GM12872 (cell line): ENCODE measurements around the gene RIPOR3.

ENCODE experiments used
- TF ChIP-seq, protein P1 (sequence below): IDR thresholded peaks from 3 replicates; pipeline ENCODE4 v1.5.1; 2011; ENCODE audit warnings: low read depth, mild to moderate bottlenecking, low read length, moderate library complexity; ENCODE audit not compliant: insufficient read depth

The RIPOR3 gene

DNA sequence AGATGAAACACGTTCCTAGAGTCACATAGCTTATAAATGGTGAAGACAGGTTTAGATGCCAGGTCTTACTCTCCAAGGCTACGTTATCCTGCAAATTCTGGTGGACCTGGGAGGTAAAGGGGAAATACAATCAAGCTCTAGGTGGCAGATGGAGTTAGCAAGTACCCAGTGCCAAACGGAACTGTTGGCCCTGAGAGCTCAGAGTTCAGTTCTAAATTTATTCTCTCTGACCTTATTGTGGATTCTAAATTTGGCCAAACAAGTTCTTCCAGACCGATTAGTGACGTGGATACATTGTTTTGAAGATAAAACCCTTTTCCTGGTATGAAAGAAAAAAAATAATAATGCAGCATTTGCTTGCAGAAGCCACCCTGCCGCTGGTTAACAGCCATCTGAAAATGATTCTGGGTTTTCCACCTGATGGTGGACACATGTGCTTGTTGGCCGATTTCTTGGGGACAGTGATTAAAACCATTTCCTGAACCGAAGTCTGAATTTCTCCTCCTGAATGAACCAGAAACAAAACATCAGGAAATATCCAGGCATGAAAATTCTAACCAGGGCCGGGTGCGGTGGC is 32.5 kb downstream of the RIPOR3 start:
- TF ChIP-seq, protein P1, sequence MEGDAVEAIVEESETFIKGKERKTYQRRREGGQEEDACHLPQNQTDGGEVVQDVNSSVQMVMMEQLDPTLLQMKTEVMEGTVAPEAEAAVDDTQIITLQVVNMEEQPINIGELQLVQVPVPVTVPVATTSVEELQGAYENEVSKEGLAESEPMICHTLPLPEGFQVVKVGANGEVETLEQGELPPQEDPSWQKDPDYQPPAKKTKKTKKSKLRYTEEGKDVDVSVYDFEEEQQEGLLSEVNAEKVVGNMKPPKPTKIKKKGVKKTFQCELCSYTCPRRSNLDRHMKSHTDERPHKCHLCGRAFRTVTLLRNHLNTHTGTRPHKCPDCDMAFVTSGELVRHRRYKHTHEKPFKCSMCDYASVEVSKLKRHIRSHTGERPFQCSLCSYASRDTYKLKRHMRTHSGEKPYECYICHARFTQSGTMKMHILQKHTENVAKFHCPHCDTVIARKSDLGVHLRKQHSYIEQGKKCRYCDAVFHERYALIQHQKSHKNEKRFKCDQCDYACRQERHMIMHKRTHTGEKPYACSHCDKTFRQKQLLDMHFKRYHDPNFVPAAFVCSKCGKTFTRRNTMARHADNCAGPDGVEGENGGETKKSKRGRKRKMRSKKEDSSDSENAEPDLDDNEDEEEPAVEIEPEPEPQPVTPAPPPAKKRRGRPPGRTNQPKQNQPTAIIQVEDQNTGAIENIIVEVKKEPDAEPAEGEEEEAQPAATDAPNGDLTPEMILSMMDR = no peak

DNA sequence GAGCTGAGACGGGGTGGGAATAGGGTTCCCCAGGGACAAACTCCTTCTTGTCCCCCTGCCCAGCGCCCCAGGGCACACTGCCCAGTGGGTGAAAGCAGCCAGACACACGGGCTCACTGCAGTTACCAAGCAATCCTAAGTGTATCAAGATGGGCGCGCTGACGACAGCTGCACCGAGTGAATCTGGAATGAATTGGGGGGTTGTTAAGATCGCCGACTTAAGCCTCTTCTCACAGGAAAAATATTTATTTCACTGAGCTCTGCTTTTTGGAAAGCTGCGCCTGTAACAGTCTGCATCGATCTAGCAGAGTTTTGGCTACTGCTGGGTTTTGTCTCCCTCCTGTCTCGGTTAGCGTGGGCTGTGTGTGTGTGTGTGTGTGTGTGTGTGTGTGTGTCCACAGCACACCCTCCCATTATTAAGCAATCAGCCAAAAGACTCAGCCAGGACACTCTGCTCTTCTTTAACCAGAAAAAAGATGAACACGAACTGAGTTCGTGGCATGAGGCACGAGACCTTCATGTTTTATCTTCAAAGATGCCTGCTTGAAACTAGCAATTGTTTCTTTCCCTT is 35.9 kb downstream of the RIPOR3 start:
- TF ChIP-seq, protein P1 = no peak

- TF ChIP-seq, protein P1 = no peak
Measured at GRCh38 chr20:50654904-50655303, 36.4 kb downstream of the RIPOR3 start.

GRCh38 chr20:50652702-50653294 is 38.5 kb downstream of the RIPOR3 start:
- TF ChIP-seq, protein P1 = no peak

DNA sequence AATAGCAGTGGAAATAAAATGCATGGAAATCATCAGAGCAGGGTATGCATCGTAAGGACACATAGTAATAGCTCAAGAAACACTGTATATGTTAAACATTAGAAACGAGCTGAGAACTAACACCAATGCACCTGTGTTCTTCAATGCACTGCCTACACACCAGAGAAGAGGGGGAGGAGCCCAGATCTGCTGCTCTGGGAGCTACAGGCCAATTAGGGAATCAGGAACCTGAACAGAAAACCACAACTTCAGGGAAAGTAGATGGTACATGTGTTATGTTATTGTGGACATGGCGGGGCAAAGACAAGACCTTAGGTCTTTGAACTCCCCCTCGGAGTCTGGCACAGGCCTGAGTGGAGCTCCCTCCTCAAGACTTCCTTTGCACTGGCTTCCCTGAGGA is 39.7 kb downstream of the RIPOR3 start:
- TF ChIP-seq, protein P1 = no peak

- TF ChIP-seq, protein P1 = no peak
Measured at GRCh38 chr20:50649590-50649989, 41.8 kb downstream of the RIPOR3 start.

GRCh38 chr20:50648651-50649050 is 42.7 kb downstream of the RIPOR3 start:
- TF ChIP-seq, protein P1 = no peak
